ENCODE results near the gene CYP1A2. TPM values are rescaled to one million over a fixed set of nuclear protein-coding genes. Genes with fewer than 3 reads are reported as not detected.
"Not testable (repeated sequence)": the region's sequence is repeated elsewhere in the genome, so short reads cannot be mapped to it uniquely, and the experiment has no call there.

CYP1A2 gene
- total RNA-seq, 1 donor from 2014 or later, result not detected

DNA sequence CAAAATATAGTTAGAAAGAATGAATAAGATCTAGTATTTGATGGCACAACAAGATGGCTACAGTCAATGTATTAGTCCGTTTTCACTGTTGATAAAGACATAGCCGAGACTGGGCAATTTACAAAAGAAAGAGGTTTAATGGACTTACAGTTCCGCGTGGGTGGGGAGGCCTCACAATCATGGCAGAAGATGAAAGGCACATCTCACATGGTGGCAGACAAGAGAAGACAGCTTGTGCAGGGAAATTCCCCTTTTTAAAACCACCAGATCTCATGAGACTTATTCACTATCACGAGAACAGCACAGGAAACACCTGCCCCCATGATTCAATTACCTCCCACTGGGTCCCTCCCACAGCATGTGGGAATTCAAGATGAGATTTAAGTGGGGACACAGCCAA is 10.4 kb upstream of the CYP1A2 start:
- intact Hi-C loops (cut with micrococcal nuclease), result not testable (repeated sequence)

DNA sequence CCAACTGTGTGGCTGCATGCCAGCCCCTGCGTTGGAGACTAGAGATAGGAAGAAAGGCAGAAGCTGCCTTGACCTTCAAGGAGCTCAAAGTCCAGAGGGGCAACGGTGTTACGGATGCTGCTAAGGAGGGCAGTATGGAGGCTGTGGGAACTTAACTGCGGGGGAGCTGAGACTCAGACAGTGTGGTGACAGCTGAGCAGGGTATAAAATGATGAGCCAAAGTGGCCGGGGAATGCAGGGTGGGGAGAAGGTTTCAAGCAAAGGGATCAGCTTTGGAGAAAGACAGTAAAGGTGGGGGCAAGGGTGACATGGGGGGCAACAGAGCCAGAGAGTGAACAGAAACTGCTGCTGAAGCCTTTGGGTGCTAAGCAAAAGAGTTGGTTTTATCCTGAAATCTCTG is 6.2 kb upstream of the CYP1A2 start:
- intact Hi-C loops (cut with micrococcal nuclease), result no loop called here

DNA sequence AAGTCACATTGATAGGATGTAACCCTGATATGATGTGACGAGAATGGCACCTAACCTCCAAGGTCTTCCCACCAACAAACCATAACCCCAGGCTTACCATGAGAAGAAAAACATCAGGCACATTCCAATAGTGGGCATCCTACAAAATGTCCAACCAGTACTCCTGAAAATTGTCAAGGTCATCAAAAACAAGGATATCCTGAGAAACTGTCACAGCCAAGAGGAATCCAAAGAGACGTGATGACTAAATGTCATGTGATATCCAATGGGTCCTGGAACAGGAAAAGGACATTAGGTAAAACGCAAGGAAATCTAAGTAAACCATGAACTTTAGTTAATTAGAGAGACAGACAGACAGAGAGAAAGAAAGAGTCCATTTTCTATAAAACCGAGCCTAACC is 2.3 kb upstream of the CYP1A2 start:
- intact Hi-C loops (cut with micrococcal nuclease), result no loop called here

DNA sequence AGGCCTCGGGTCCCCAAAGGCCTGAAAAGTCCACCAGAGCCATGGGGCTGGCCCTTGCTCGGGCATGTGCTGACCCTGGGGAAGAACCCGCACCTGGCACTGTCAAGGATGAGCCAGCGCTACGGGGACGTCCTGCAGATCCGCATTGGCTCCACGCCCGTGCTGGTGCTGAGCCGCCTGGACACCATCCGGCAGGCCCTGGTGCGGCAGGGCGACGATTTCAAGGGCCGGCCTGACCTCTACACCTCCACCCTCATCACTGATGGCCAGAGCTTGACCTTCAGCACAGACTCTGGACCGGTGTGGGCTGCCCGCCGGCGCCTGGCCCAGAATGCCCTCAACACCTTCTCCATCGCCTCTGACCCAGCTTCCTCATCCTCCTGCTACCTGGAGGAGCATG is 1.2 kb downstream of the CYP1A2 start:
- intact Hi-C loops (cut with micrococcal nuclease), result no loop called here

DNA sequence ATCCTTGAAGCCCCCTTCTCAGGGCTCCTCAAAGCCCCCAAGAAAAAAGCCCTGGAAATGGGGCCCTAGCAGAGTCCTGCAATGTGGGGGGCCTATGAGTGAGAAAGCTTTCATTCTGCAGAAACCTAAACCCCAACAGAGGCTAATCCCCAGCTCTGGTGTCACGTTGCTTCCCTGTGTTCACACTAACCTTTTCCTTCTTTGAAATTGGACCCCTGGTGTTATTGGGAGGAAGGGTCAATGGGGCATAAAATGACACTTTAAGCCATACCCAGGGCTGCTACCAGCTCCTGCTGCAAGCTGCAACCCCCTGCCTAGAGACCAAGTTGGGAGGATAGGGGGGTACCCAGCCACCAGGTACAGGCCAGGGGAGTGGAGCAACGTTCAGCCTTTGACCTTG is 2.1 kb downstream of the CYP1A2 start:
- intact Hi-C loops (cut with micrococcal nuclease), result no loop called here

DNA sequence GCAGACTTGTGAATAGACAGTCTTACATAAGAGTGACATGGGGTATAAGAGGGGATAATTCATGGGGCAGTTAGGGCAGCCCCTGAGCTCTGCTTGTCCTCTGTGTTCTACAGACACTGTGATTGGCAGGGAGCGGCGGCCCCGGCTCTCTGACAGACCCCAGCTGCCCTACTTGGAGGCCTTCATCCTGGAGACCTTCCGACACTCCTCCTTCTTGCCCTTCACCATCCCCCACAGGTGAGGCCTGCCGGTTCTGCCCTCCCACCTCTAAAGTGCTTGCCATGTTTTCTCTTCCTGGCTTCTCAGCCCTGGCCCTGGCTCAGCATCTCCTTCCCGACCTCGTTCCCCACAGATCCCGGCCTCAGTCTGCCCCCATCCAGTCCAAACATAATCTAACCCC is 3.4 kb downstream of the CYP1A2 start:
- intact Hi-C loops (cut with micrococcal nuclease), result no loop called here

DNA sequence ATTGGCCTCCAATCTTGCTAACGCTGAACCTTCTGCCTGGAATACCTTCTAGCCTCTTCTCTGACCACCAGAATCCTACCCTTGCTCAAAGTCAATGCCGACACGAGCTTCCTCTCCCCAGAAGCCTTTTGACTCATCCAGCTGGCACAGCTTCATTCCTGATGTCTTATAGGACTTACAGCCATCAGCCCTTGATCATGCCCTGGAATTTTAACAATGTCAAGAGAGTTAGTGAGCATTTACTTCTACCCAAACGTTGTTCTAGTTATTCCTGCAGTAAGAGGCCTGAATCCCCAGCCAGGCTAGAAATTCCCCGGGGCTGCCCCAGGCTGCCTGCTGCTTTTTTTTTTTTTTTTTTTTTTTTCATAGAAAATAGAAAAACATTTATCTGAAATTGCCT is 3.9 kb downstream of the CYP1A2 start:
- intact Hi-C loops (cut with micrococcal nuclease), result no loop called here

DNA sequence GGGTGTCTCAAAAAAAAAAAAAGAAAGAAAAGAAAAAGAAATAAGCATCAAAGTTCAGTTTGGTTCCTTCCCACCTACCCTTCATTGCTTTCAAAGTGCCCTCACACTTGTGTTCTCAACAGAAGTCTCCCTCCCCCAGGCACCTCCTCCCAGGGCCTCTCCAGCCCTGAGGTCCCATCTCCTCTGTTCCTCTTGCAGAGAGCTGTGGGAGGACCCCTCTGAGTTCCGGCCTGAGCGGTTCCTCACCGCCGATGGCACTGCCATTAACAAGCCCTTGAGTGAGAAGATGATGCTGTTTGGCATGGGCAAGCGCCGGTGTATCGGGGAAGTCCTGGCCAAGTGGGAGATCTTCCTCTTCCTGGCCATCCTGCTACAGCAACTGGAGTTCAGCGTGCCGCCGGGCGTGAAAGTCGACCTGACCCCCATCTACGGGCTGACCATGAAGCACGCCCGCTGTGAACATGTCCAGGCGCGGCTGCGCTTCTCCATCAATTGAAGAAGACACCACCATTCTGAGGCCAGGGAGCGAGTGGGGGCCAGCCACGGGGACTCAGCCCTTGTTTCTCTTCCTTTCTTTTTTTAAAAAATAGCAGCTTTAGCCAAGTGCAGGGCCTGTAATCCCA is 6.1 kb downstream of the CYP1A2 start:
- intact Hi-C loops (cut with micrococcal nuclease), result no loop called here

DNA sequence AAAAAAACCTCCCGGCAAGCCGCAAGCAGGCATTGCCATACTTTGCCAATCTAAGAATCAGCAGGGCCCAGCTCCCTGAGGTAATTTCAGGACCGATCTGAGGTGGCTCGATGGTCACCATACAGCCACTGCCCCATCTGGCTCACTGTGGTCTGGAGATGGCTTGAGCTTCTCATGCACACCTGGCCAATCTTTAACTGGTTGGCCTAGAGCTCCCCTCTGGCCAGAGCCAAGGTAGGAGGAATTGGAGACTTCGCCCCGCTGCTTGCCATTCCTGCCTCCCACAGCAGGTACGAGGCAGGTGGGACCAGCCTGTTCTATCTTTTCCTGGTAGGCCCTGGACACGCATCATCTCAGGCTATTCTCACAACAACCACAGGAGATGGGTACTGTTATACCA is 10.1 kb downstream of the CYP1A2 start:
- intact Hi-C loops (cut with micrococcal nuclease), result no loop called here

DNA sequence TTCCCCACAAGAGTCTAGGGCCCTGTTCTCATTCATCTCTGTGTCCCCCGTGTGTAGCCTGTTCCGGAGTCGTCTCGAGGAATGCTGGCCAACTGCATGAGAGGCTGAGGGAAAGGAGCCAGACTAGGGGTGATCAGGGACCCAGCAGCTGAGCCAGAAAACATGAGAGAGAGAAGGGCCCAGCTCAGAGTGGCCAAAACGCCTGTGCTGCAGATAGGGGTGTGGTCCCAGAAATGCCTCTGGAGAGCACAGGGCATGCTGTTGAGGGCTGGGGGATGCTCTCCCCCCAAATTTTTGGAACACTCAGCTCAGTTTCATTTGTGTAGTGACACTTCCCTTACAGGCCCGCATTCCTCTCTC is 14.1 kb downstream of the CYP1A2 start:
- intact Hi-C loops (cut with micrococcal nuclease), result no loop called here

DNA sequence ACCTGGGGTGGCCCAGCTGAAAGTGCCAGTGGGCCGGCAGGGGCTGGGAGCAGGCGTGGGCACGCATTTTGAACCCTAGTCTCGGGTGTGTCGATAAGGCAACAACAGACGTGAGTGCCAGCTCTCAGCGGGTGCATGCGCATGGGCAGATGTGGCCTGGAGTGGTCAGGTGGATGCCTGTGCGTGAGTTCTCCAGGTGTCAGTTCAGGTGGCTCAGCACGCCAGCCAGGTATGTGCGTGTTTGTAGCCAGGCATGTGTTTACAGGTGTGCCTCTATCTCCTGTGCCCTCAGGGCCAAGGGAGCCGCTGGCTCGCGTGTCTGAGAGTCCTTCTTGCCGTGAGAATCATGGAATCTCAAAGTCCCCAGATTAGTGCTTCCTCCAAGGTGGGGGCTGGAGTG is 14.8 kb downstream of the CYP1A2 start:
- intact Hi-C loops (cut with micrococcal nuclease), result no loop called here

DNA sequence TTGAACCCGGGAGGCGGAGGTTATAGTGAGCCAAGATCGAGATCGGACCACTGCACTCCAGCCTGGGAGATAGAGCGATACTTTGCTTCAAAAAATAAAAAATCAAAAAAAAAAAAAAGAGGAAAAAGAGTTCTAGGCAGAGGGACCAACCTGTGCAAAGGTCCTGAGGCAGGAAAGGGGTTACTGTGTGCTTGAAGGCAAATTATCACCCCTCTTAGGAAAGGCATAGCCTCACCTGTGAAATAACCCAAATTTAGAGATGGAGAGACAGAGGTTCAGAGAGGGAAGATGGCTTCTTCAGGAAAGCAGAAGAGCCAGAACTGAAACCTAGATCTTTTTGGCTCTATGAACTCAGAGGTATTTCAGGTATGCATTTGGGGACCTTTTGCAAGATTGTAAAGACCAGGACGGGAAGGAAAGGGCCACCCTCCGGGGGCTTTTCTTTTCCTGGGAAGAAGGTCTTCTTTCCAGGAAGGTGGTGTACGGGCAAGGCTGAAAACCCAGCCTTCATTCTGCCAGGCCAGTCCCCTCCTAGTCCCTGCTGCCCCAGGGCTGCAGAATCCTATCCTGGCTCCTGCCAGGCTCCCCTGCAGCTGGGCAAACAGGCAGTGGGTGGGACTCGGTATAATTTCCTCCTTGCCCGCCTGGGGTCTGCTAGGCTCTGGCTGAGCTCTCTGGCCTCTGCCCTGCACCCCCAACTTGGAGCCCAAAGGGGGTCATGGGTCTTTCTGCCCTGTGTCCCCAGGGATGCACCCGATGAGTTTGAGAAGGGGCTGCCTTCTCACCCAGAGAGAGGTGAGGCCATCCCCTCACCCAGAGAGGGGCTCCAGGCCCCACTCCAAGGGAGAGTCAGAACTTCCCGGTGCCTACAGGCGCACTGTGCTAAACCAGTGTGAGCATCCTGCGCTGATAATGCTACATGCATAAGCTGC is 18.8 kb downstream of the CYP1A2 start:
- intact Hi-C loops (cut with micrococcal nuclease), result loop anchor here (2.0 kb wide), 1 partner anchor 395 kb away; no protein-coding TSS in a partner anchor

DNA sequence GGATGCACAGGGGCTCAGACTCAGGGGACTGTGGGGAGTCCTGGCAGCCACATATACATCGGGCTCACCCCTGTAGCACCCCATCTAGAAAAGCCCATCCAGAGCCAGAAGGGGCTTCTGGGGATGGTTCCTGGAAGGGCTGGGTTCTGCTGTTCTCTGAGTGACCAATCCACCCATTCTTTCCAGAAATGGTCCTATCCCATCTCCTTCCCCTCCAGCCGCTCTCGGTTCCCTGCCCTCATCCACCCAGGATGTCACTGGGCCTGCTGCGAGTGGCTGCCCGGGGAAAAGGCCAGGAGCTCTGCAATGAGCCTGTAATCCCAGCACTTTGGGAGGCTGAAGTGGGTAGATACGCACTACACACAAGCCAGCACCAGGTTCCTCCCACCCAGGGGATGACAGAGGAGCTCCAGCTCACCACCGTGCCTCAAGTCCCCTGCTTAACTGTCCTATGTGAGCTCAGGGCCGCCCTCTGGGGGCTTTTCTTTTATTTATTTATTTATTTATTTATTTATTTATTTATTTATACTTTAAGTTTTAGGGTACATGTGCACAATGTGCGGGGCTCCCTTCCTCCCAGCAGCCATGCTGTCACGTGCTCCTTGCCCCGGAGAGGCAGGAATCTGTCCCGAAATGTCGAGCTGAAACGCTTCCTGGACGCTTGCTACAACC is 19.6 kb downstream of the CYP1A2 start:
- intact Hi-C loops (cut with micrococcal nuclease), result loop anchor here (2.0 kb wide), 1 partner anchor 395 kb away; no protein-coding TSS in a partner anchor

DNA sequence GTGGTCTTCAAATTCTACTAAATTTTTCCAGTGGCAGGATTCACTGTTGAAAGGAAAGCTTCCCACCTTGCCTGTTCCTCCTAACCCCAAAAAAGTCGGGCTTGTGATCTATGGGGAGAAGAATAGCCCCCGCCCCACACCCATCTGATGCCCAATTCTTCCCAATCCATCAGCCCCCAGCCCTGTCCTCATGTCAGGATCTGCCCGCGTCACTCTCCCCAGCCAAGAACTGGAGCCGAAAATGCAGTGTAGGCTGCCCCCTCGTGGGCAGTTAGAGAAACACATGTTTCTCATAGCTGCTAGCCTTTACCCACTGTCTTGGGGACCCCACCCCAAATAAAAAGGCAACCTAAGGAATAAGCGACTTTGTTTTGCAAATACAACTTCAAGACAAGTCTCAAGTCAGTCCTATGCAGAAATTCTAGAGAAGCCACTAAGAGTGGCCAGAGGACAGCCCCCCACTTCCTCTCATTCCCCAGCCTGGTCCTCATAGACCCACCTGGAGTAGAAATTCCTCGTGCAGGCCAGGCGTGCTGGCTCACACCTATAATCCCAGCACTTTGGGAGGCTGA is 20.2 kb downstream of the CYP1A2 start:
- intact Hi-C loops (cut with micrococcal nuclease), result loop anchor here (1.0 to 2.0 kb wide), 2 partner anchors 134 to 396 kb away; no protein-coding TSS in a partner anchor

DNA sequence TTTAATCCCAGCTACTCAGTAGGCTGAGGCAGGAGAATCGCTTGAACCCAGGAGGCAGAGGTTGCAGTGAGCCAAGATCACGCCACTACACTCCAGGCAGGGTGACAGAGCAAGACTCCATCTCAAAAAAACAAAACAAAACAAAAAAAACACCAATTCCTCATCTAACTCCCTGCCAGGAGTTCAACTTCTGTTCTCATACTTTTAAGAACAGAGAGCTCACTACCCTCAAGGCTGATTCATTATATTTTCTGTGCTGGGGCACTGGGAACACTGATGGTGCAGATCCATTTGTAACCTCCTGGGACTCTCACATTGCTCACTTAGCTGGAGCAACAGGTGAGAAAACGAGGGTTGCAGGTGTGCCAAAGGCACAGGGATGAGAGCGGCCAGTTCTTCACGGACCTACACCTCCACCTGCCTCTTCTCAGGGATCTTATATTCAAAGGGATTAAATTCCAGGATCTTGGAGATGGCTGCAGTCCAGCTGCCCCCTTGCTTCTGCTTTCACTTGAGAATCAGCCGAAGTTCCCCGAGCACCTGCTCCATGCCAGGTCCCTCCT is 20.9 kb downstream of the CYP1A2 start:
- intact Hi-C loops (cut with micrococcal nuclease), result loop anchor here (1.0 to 2.0 kb wide), 4 partner anchors 23 to 397 kb away; partner anchors contain the start of gene ULK3

DNA sequence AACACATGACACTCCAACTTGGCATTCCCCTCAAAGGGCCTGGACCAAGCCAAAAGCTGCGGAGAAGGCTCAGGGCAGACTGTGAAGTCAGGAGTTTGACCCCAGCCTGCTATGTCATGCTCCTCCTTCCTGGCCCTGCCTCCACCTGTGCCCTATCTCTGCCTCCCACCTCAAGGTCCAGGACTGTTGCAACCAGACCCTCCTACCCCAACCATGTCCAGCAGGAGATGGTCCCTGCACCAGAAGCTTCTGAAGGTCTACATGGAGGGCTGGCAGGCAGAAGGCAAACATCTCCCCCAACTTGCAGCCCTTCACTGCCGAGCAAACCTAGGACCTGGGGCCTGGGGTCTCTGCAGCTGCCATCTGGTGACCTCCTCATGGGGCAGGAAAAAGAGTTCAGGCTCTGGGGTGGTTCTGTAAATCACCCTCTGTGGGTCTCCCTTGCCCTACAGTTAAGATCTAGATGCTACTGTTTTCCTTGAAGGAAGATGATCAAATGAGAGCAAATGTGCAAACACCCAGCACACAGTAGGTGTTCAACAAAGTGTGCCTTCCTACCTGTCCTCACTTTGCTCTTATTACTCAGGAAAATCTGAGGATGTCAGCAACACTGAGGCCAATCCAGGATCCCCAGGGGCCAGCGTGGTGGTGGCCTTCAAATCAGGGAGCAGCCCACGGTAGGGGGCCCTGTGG is 21.7 kb downstream of the CYP1A2 start:
- intact Hi-C loops (cut with micrococcal nuclease), result loop anchor here (2.0 kb wide), 2 partner anchors 22 to 72 kb away; partner anchors contain the start of gene ULK3

DNA sequence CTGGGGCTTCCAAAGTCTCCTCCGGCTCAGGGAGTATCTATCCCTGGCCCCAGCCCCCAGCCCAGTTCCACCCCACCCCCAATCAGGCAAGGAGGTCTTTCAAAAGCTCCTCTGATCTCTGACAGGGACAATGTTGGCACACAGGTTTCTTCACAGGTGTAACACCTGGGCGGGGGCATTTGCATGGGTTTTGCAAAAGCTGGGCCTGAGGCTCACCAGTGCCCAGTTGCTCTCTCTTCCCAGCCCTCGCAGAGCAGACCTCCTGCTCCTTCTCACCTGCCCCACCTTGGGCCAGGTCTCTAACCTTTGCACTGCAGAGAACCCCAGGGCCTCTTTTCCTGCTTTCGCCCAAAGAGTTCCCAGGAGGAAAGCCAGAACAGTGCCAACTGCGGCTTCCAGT is 24.7 kb downstream of the CYP1A2 start:
- intact Hi-C loops (cut with micrococcal nuclease), result no loop called here

DNA sequence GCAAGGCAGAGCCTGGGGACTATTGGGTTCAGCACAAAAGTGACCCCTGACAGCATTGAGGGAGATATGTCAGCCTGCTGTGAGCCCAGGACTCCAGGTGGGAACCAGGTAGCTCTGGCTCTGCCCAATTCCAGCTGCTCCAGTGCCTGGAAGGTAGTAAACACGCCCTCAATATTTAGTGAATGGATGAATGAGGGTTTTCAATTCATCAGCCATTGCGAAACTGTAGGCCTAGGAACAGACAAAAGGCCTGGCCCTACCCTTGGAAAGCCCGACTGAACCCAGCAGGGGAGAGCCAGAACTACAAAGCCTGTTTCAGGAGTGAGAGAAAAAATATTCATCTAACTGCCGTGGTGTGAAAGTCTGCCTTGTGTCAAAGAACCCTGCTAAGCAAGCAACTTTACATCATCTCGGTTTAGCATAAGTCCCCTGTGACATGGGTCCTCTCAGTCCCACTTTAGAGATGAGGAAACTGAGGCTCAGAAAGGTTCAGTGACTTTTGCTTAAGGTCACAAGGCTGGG is 25.1 kb downstream of the CYP1A2 start:
- intact Hi-C loops (cut with micrococcal nuclease), result no loop called here

DNA sequence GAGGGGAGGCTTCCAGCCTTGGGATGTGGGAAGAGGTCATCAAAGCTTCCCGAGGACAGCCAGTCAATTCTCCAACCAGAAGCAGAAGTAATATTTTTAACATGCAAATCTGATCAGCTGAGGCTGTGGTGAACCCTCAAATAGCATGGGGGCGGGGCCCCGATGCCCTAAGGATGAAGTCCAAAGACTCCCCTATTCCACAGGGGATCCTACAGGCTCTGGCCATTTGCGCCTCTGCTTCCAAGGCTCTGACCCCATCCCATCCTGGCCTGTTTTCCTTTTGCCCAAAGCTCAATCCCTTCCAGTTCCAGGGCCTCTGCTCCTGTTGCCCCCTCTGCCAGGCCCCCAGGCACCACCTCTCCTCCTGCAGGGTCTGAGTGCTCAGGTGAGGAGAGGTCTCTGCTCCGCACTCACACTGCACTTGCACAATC is 26.5 kb downstream of the CYP1A2 start:
- intact Hi-C loops (cut with micrococcal nuclease), result no loop called here

DNA sequence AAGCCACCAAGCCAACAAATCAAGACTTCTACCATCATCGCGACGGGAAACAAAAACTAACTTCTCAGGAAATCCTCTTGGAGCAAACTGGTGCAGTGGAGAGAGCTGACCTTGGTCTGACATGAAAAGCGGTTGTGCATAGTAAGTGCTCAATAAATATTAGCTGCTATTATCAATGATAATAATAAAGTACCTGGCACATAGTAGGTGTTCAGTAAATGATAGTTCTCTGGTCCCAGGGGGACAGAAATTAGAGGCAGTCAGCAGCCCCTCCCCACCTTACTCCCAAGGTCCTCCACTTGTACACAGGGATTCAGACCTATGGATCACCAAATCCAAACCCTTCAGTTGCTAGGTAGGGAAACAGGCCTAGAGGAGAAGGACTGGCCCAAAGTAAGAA is 27.2 kb downstream of the CYP1A2 start:
- intact Hi-C loops (cut with micrococcal nuclease), result no loop called here

Data from T-helper 2 cell treated with Interferon-gamma antibody and Interleukin-4, amounts not matched to agents 100 ng/mL and 5 ng/mL, for 36 hours (primary cell).